Esophagus muscularis mucosa (tissue), 4 donors: ENCODE measurements around the gene TAS1R3. TPM values are rescaled to one million over a fixed set of nuclear protein-coding genes. Genes with fewer than 3 reads are reported as not detected.

Experiments
- DNase-seq: peaks from one replicate; pipeline ENCODE4 v3.0.0-alpha.2; 2017; ENCODE audit errors: extremely low spot score
- H3K27ac ChIP-seq, 4 donors: fragments of 200-600 bp; sonication (generic); replicated peaks in 1 of 4; 1 replicate in 3 of 4; 2 replicates in 1 of 4; pipeline ENCODE4 v1.5.1; 2016 to 2019; ENCODE audit warnings: mild to moderate bottlenecking in 1 of 4
- H3K27me3 ChIP-seq, 4 donors: fragments of 200-600 bp; sonication (generic); one replicate each; pipeline versions ENCODE4 v1.5.1 to v1.6.0; 2016 to 2019
- H3K36me3 ChIP-seq, 4 donors: fragments of 200-600 bp; sonication (generic); one replicate each; pipeline ENCODE4 v1.5.1; 2016 to 2019
- H3K4me1 ChIP-seq, 4 donors: fragments of 200-600 bp; sonication (generic); one replicate each; pipeline ENCODE4 v1.5.1; 2016 to 2019
- H3K4me3 ChIP-seq, 4 donors: fragments of 200-600 bp; sonication (generic); 1 replicate in 2 of 4; 2 replicates in 2 of 4; pipeline ENCODE4 v1.5.1; 2016 to 2019; ENCODE audit warnings: mild to moderate bottlenecking in 4 of 4, moderate library complexity in 1 of 4
- H3K9me3 ChIP-seq, 4 donors: fragments of 200-600 bp; sonication (generic); 1 replicate in 3 of 4; 2 replicates in 1 of 4; pipeline ENCODE4 v1.5.1; 2016 to 2019
- CTCF ChIP-seq, 3 experiments: fragments of 200-600 bp in 2 of 3; fragments of 450-650 bp in 1 of 3; sonication (generic) in 2 of 3; IDR thresholded peaks; one replicate each; pipeline ENCODE4 v1.5.1; 2017 to 2019; ENCODE audit warnings: antibody characterized with exemption in 3 of 3, mild to moderate bottlenecking in 2 of 3, moderate library complexity in 1 of 3
- EP300 ChIP-seq: sonication (generic); formaldehyde crosslinking; IDR thresholded peaks from one replicate; pipeline ENCODE4 v1.6.1; 2017; ENCODE audit warnings: antibody characterized with exemption
- POLR2A ChIP-seq: fragments of 450-650 bp; IDR thresholded peaks from one replicate; pipeline ENCODE4 v1.6.1; 2017; ENCODE audit warnings: antibody characterized with exemption, moderate library complexity, mild to moderate bottlenecking, low read depth
- POLR2AphosphoS5 ChIP-seq, 2 donors: sonication (generic); formaldehyde crosslinking; IDR thresholded peaks; one replicate each; pipeline ENCODE4 v1.6.1; 2017; ENCODE audit warnings: antibody characterized with exemption in 2 of 2
- WGBS: methylation state at CpG from one replicate; pipeline ENCODE4 v1.1.5; 2018; 5-methylcytosine and 5-hydroxymethylcytosine counted together
- intact Hi-C: fragments of 100-400 bp; cut with DNase I; formaldehyde crosslinking; loops from one replicate; pipeline ENCODE4 v1.15.1; 2023
- total RNA-seq, 4 donors: library from RNA; depleted of rRNA; stranded (reverse); fragments of >200 nt; gene quantifications; one replicate each; pipeline versions ENCODE4 v1.1.0 to v1.2.1, GENCODE V29; 2016

The TAS1R3 gene
- total RNA-seq, 4 donors from 2014 or later, result 0.17 to 0.32 TPM; not detected in 2

DNA sequence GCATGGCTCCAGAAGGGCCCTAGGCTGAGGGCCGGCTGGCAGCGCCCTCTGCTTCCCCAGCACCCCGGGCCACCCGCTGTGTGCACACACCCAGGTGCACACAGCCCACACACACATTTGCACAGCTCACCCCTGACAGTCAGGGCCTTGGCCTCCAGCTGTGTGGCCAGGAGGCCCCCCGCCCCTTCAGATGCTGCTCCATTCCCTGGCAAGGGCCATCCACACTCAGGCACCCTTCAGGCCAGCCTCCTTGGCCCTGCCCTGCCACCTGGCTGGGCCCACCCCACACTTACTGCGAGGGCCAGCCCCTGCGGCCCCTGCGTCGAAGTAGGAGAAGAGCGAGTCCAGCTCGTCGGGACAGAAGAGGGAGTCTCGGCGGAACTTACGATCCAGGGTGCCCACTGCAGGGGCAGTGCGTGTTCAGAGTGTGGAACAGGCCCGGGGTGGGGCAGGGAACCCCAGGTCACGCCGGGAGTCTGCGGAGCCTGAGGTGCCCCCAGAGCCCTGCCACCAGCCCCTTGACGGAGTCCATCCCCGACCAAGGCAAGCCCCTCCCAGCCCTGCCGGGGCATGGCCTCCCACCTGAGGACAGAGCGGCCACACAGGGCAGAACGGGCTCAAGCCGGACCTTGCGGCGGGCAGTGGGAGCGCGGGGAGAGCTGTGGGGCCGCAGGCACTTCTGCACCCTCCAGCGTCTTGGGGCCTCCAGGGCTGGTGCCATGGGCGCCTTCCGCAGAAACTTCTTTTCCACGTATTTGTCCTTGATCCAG lies 35.7 kb upstream of the TAS1R3 start:
- Histone ChIP-seq H3K4me1 (peaks cover 0 to 27% (median 14%) of the 10 kb centered on the region in 4 donors), H3K27ac (no peak overlapping the region), H3K4me3 (no peak overlapping the region), H3K9me3 (no peaks in the 10 kb centered on the region), H3K27me3 (no peaks in the 10 kb centered on the region), H3K36me3 (peaks cover 4 to 70% (median 54%) of the 10 kb centered on the region in 4 donors)
- intact Hi-C loops, result no loop called here
- DNase-seq, result no peak
- TF ChIP-seq EP300, result no peak
- no peak for TF ChIP-seq POLR2A
- TF ChIP-seq CTCF (IDR thresholded peaks at IDR 0.05), result no peak
- TF ChIP-seq POLR2AphosphoS5 (IDR thresholded peaks at IDR 0.05), result no peak
- 95% methylated on average over 33 of the region's 35 CpGs for whole genome bisulfite sequencing

DNA sequence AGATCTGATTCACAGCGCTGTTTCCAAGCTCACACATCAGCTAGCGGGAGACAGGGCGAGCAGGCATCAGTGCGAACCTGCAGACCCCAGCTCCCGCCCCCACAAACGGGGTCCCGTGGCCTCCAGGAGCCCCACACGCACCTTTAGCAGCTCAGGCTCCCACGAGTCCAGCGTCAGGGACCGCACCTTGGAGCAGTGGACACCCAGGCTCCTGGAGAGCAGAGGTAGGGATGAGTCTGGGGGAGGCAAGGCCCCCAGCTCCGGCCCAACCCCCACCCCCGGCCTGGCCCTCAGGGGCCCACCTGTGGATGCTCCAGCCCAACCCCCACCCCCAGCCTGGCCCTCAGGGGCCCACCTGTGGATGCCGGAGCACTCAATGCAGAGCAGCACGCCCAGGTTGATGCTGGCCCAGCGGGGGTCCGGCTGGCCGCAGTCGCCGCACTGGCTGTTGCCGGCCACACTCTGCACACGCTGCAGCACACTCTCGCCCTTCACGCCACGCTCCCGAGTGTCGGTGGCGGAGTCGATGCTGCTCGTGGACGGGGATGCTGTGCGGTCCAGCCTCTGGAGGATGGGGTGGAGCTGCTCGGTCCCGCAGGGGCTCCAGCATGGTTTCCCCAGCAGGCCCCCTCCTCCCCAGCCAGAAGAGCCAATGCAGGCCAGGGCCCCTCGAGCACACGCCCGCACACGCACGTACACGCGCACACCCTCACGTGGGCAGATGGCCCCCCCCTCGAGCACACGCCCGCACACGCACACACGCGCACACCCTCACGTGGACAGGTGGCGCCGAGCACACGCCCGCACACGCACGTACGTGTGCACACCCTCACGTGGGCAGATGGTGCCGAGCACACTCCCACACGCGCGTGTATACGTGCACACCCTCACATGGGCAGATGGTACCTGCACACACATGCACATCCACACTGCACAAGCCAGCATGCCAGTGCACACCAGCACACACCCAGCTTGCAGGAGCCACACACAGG lies 34.7 kb upstream of the TAS1R3 start:
- H3K4me3 ChIP-seq, result no peak overlapping the region
- WGBS, result 91% methylated on average over 35 of the region's 62 CpGs
- DNase-seq, result no peak
- intact Hi-C loops, result no loop called here
- H3K4me1 ChIP-seq, result peaks cover 0 to 17% (median 8%) of the 10 kb centered on the region in 4 donors
- H3K27ac ChIP-seq, result no peak overlapping the region
- H3K36me3 ChIP-seq, result peaks cover 4 to 70% (median 56%) of the 10 kb centered on the region in 4 donors
- H3K9me3 ChIP-seq, result no peaks in the 10 kb centered on the region
- no peaks in the 10 kb centered on the region for H3K27me3 ChIP-seq
- TF ChIP-seq POLR2AphosphoS5 (IDR thresholded peaks at IDR 0.05) (no peak), POLR2A (no peak), EP300 (no peak), CTCF (IDR thresholded peaks at IDR 0.05) (no peak)

DNA sequence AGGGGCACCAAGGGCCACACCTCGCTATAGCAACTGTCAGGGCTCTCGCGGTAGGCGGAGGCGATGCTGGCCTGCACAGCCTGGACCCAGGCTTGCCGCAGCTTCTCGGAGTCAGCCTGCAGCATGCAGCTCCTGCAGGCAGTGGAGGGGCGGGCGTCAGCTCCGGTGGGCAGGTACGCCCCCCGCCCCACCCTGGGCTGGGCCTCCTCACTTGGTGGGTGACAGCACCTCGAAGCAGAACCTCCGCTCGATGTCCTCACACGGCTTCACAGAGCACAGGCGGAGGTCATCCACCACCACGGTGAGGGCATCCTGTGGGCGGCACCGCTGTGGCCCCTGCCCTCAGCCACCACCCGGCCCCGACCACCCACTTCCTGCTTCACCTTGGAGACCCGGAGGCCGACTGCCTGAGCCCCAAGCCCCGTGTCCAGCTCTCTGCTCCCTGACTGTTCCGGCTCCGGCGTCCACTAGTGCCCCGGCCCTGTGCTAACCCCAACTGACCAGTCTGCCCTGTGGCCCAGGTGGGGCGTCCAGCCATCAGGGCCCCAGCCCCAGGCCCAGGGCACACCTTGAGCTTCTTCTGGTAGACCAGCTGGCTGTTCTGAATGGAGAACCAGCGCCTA lies 33.2 kb upstream of the TAS1R3 start:
- WGBS, result 80% methylated on average over 1 of the region's 31 CpGs
- Histone ChIP-seq H3K27me3 (no peaks in the 10 kb centered on the region), H3K9me3 (no peaks in the 10 kb centered on the region), H3K4me3 (no peak overlapping the region), H3K27ac (no peak overlapping the region), H3K4me1 (peaks cover 0 to 11% (median under 1%) of the 10 kb centered on the region in 4 donors), H3K36me3 (peaks cover 4 to 72% (median 57%) of the 10 kb centered on the region in 4 donors)
- TF ChIP-seq POLR2A (no peak), EP300 (no peak), POLR2AphosphoS5 (IDR thresholded peaks at IDR 0.05) (no peak), CTCF (IDR thresholded peaks at IDR 0.05) (no peak)
- DNase-seq, result no peak
- intact Hi-C loops, result no loop called here

DNA sequence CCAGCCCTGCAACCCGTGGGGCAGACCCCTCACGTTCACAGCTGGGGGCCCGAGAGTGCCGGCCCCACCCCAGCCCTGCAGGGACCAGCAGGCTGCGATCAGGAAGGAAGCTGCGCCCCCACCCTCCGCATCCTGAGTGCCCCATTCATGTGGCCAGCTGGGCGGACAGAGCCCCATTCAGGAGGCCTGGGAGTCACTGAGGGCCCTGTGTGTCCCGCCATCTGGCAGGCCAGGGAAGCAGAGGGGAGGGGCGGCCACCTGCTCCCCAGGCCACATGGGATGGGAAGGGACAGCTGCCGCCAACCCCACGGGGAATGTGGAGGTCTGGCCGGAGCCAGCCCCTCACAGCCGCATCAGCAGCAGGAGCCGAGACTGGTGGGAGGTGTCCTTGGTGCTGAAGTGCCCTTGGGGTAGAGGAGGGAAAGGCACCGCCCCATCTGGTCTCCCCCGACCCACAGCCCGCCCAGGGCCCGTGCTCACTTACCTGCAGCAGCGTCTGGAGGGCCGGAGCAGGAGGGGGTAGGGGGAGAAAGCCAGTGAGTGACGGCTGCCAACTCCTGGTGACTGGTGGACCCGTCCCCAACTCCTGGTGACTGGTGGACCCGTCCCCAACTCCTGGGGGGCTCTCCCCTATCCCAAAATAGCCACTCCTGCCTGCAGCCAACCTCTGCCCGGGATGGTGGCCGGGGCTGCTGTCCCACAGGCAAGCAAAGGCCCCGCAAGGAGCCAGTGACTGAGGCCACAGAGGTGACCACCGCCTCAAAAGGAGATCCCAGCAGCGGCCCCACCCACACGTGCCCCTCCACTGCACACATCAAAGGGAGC lies 32.0 kb upstream of the TAS1R3 start:
- no peak for TF ChIP-seq CTCF (IDR thresholded peaks at IDR 0.05)
- intact Hi-C loops, result no loop called here
- H3K9me3 ChIP-seq, result no peaks in the 10 kb centered on the region
- WGBS, result 95% methylated on average over 3 of the region's 30 CpGs
- peaks cover 4 to 60% (median 49%) of the 10 kb centered on the region in 4 donors for H3K36me3 ChIP-seq
- no peak overlapping the region for H3K27ac ChIP-seq
- H3K27me3 ChIP-seq, result no peaks in the 10 kb centered on the region
- peaks cover 5 to 22% (median 11%) of the 10 kb centered on the region in 4 donors for H3K4me1 ChIP-seq
- DNase-seq, result no peak
- H3K4me3 ChIP-seq, result no peak overlapping the region
